Right renal pelvis (tissue), 4 donors: ENCODE data around the gene KCNK10. TPM values are rescaled to one million over a fixed set of nuclear protein-coding genes. Genes with fewer than 3 reads are reported as not detected.

Source experiments
- DNase-seq, 4 donors: peaks; one replicate each; pipeline ENCODE4 v3.0.0-alpha.2; 2013; ENCODE audit warnings: low read depth in 4 of 4, low spot score in 3 of 4, missing footprints in 1 of 4
- polyA plus RNA-seq, 4 donors: library from polyadenylated mRNA; unstranded; fragments of 120-200 nt; gene quantifications; one replicate each; pipeline ENCODE4 v1.2.1, GENCODE V29; 2013; ENCODE audit not compliant: insufficient read length in 4 of 4

KCNK10 gene
- polyA plus RNA-seq, 4 donors, result 0.16 to 0.29 (median 0.22) TPM

GRCh38 chr14:88322504-88323085, 474 bp downstream of the KCNK10 start:
- no peak for DNase-seq

- DNase-seq, result no peak
Measured at GRCh38 chr14:88321692-88322503, 1.2 kb downstream of the KCNK10 start.

- no peak for DNase-seq
Measured at GRCh38 chr14:88318406-88318805, 4.7 kb downstream of the KCNK10 start.

GRCh38 chr14:88316521-88316920, 6.5 kb downstream of the KCNK10 start:
- no peak for DNase-seq

- no peak for DNase-seq
Measured at GRCh38 chr14:88312257-88312656, 10.8 kb downstream of the KCNK10 start.

- DNase-seq, result no peak
Measured at GRCh38 chr14:88311780-88312179, 11.3 kb downstream of the KCNK10 start.

GRCh38 chr14:88310449-88310848, 12.6 kb downstream of the KCNK10 start:
- DNase-seq, result no peak

- no peak for DNase-seq
Measured at GRCh38 chr14:88310021-88310420, 13.0 kb downstream of the KCNK10 start.

- DNase-seq, result no peak
Measured at GRCh38 chr14:88305528-88306322, 17.3 kb downstream of the KCNK10 start.

- no peak for DNase-seq
Measured at GRCh38 chr14:88303041-88303440, 20.0 kb downstream of the KCNK10 start.

GRCh38 chr14:88301381-88301780, 21.7 kb downstream of the KCNK10 start:
- no peak for DNase-seq

GRCh38 chr14:88300817-88301216, 22.3 kb downstream of the KCNK10 start:
- DNase-seq, result no peak

GRCh38 chr14:88299865-88300530, 23.1 kb downstream of the KCNK10 start:
- no peak for DNase-seq

GRCh38 chr14:88297306-88297705, 25.8 kb downstream of the KCNK10 start:
- no peak for DNase-seq

- DNase-seq, result no peak
Measured at GRCh38 chr14:88296351-88296750, 26.7 kb downstream of the KCNK10 start.

- DNase-seq, result no peak
Measured at GRCh38 chr14:88289996-88290395, 33.1 kb downstream of the KCNK10 start.

- DNase-seq, result no peak
Measured at GRCh38 chr14:88289234-88289633, 33.8 kb downstream of the KCNK10 start.

GRCh38 chr14:88286309-88286708, 36.8 kb downstream of the KCNK10 start:
- DNase-seq, result no peak

GRCh38 chr14:88281447-88281846, 41.6 kb downstream of the KCNK10 start:
- no peak for DNase-seq

- DNase-seq, result no peak
Measured at GRCh38 chr14:88276923-88277596, 46.0 kb downstream of the KCNK10 start.
